ENCODE measurements around the gene IQCH.

IQCH gene

GRCh38 chr15:67303490-67304363 lies 49.1 kb downstream of the IQCH start:
- peak; percentile 15 to 22 for DNase-seq

GRCh38 chr15:67304778-67305177 lies 50.2 kb downstream of the IQCH start:
- DNase-seq = no peak

GRCh38 chr15:67305506-67305905 lies 50.9 kb downstream of the IQCH start:
- no peak for DNase-seq

DNA sequence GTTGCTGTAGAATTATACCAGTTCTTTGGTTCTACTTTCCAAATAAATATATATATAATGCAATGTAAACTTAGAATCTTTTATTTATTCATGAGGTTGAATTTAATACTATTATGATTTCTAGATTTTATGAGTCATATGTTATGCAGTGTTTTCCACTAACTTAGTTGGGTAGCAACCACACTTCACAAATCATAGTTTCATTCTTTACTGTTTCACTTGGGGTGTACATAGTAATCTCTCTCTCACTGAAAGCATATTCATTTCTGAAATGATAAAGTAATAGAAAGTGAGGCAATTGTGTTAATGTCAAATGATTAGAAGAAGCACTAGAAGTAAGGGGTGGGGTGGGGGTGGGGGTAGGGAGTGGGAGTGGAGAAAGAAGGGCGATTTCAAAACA lies 52.6 kb downstream of the IQCH start:
- no peak for DNase-seq

- no peak for DNase-seq
These were observed 53.5 kb downstream of the IQCH start for GRCh38 chr15:67307889-67308597.

GRCh38 chr15:67311731-67312130 lies 57.1 kb downstream of the IQCH start:
- no peak for DNase-seq

DNA sequence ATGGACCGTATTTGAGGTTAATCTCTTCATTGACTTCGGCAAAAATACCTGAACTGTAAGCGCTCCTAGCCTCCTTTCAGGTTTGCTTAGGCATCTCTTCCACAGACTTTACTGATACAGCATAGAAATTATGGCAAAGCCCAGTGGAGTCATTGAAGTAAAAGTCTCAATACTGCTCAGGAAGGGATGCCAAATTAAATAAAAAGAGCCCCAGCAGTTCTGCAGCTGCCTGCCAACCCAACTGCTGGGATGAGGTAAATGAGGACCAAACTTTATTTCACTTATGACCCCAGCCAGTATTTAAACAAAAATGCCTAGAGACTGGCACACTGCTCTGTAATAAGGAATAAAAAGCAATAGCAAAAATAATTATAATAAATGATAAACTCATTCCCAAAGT lies 65.4 kb downstream of the IQCH start:
- DNase-seq = no peak

GRCh38 chr15:67321352-67321751 lies 66.8 kb downstream of the IQCH start:
- no peak for DNase-seq

- no peak for DNase-seq
These were observed 67.9 kb downstream of the IQCH start for GRCh38 chr15:67322481-67322880.

GRCh38 chr15:67327312-67327711 lies 72.7 kb downstream of the IQCH start:
- DNase-seq = no peak

- DNase-seq = no peak
These were observed 73.2 kb downstream of the IQCH start for GRCh38 chr15:67327737-67328136.

GRCh38 chr15:67329984-67330733 lies 75.6 kb downstream of the IQCH start:
- DNase-seq = no peak

DNA sequence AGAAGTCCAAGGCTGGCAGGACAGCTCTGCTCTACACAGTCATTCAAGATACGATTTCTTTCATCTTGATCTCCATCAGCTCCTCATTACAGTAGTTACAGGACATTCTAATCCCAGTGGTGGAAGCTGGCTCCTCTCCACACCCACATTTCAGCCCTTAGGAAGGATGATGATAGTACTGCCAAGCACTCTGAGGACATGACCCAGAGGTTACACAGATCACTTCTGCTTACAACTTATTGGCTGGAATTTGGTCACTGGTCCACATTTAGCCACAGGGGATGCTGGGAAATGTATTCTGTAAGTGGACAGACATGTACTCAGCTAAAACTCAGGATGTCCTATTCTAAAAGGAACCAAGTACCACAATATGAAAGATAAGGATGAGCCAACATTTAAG lies 77.1 kb downstream of the IQCH start:
- DNase-seq = no peak

- DNase-seq = no peak
These were observed 80.4 kb downstream of the IQCH start for GRCh38 chr15:67335026-67335425.

DNA sequence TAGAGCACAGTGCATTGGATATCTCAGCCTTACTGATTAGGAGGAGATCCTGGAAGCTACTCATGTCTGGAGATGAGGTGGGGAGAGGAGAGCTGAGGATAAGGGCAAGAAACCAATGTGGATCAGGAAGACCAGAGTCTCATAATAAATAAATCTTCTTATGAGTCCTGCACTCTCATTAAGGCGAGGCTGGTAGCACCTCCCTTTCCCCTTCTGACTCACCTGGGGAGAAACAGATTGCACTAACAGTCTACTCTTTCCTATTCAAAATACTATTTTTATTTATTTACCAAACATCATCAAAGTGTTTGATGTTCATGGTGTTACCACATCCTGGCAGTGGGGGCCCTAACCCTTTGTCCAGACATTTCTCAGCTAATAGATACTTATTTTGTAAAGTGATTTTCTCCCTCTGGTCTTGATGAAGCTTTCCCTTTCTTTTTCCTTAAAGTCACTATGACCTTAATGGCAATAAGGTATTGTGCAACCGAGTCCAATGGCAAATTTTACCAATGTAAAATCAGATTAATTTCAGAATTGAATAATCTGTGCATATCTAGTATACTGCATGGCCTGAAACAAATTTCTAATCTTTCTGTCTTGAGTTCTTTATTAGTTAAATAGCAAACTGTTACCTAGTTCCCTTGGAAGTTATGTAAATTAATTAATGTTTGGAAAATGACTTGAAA lies 81.1 kb downstream of the IQCH start:
- DNase-seq = no peak

- DNase-seq = no peak
These were observed 86.0 kb downstream of the IQCH start for GRCh38 chr15:67340630-67341029.

DNA sequence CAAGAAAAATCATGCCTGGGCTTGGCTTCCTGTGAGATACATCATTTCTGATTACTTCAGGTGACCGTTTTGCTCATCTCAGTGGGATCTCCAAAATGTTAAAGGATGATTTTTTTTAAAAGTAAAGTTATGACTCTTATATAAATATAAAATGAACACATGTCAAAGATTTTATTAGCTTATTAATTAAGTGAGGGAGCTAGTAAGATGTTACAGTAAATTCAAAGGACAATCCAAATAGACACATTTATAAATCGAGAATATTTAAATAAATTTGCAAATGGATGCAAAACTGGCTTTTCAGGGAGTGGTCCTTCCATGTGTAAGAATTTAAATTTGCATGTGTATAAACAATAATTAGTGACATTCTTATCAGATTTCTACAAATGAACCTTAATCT lies 87.0 kb downstream of the IQCH start:
- DNase-seq = no peak

DNA sequence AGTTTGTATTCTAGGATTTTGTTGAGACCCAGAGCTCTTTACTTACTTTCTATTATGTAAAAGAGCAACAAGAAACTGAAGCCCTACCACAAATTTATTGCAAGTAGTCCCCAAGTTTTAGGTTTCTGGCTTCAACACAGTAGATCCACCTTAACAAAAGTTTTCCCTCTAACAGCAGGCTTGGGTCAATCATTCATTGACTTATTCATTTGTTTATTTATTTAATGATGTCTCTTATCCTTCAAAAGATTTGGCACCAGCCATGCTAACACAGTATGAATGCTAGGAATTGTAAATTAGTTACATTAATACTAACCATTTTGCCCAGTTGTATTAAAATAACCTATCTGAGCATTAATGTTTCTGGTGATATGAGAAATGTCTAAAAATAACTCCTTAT lies 88.6 kb downstream of the IQCH start:
- no peak for DNase-seq

GRCh38 chr15:67349634-67350033 lies 95.0 kb downstream of the IQCH start:
- no peak for DNase-seq

GRCh38 chr15:67350042-67350441 lies 95.5 kb downstream of the IQCH start:
- no peak for DNase-seq

- no peak for DNase-seq
These were observed 103.8 kb downstream of the IQCH start for GRCh38 chr15:67358391-67358790.

GRCh38 chr15:67358812-67359211 lies 104.2 kb downstream of the IQCH start:
- DNase-seq = no peak
